Measurements from ENCODE around the gene AFF3.

The AFF3 gene

DNA sequence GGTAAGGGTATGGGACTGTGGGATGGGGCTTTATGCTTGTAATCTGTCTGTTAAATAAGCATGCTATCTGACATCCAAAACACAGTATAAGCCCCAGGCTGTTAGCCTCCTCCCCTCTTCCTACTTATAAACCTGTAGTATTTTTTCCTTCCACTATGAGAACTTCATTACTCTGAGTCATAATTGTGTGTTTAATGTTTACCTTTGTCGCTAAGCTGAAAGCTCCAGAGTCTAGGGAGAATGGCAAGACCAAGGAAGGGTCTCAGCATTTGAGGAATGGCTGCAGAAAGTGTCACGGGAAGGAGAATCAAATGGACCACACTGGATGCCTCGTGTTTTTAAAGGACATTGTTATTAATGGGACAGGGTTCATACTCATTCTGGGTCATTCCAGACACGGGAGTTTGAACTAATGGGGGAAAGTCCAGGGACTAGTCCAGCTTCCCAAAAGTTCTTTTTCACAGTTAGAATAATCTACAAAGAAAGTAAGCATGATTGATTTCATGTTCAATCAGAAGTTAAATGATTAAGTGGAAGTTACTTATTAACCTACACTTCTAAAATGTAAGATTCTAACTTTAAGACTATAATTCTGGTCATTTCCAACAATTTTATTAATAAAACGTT is 292.2 kb downstream of the AFF3 start:
- no peak for DNase-seq

DNA sequence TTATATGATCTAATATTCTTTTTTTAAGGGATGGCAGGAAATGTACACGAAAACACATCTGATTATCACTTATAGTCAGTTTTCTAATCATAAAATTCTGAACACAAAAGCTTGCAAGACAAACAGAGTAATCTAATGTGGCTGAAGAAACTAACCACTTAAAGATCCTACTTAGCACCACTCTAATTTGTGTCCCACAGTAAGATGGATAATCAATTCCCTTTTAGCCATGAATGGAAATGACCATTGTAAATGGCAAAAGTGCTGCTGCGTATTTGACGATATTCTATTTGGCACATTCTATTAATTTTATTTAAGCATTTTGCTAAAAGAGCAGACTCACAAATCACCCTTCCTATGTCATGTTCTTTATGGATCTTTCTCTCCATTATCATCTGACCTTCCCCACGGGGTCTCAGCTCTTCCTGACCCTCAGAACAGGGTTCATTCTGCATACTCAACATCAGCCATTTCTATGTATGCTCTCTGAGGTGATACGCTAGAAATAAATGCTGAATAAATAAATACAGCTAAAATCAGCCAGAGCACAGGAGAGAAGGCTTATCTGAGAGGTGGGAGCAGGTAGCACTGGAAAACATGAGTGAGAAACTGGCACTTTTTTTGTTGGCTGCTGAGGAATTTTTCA is 295.8 kb downstream of the AFF3 start:
- DNase-seq: no peak

DNA sequence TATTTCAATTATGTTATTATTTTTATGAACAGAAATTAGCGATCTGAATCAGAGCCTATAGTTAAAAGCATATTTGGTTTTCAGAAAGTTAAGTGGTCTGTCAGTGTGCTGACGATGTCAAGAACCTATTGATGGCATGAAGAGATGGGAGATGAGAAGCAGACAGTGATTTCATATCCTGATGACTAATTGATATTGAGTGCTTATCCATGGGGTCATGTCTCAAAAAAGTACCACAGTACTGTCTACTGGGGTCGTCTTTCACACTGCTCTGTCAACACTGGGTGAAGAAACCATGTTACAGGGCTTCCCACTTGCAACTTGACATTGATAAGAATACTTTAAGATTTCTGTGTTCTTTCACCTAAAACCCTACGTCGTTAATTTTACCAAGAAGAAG is 297.1 kb downstream of the AFF3 start:
- no peak for DNase-seq

DNA sequence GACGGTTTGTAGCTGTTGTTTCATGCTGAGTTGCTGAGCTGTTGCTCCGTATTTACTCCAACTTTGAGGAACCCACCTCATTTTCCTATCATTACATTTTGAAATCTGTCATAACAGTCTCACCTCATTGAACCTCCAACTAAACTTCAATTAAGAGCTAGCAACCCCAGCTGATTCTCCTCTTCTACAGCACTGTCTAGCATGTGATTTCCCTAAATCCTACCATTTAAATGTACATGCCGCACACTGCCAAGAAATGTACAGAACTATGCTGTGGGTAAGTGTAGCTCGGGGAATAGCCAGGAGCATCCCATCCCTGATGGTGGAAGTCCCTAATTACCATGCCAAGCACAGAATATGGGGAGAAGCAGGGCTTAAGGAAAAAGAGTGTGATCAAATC is 299.9 kb downstream of the AFF3 start:
- DNase-seq: no peak

DNA sequence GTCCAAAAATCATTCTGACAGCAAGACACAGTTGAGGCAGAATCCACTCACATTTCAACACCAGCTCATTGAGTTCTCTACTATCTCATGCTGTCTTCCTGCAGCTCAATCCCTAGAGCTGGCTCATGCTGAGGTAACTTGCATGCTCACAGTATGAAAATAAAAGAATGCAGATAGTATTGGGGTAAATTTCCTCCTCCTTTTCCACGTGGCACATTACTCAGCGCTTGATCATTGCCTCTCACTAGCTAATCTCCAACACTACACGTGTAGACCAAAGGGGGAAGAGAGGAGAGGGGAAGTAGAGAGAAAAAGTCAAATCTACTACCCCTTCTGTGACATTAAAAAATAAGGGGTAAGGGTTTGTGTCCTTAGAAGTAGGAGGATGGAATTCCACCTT is 300.6 kb downstream of the AFF3 start:
- DNase-seq: no peak

DNA sequence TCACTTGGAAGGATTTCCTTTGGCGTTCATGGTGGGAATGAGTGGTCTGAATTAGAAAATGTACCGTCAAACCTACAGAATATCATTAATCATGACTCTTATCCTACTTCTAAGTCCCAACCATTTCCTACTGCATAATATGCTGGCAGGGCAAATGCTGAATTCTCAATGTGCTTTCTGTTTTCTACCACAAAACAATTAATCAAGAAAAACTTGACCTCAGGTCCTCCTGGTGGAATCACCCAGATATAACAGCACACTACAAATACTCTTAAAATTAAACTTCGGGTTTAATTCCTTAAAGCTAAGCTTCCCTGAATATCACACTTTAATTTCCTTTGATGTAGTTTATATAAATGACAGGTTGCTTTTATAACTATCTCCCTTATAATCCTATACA is 301.6 kb downstream of the AFF3 start:
- no peak for DNase-seq

DNA sequence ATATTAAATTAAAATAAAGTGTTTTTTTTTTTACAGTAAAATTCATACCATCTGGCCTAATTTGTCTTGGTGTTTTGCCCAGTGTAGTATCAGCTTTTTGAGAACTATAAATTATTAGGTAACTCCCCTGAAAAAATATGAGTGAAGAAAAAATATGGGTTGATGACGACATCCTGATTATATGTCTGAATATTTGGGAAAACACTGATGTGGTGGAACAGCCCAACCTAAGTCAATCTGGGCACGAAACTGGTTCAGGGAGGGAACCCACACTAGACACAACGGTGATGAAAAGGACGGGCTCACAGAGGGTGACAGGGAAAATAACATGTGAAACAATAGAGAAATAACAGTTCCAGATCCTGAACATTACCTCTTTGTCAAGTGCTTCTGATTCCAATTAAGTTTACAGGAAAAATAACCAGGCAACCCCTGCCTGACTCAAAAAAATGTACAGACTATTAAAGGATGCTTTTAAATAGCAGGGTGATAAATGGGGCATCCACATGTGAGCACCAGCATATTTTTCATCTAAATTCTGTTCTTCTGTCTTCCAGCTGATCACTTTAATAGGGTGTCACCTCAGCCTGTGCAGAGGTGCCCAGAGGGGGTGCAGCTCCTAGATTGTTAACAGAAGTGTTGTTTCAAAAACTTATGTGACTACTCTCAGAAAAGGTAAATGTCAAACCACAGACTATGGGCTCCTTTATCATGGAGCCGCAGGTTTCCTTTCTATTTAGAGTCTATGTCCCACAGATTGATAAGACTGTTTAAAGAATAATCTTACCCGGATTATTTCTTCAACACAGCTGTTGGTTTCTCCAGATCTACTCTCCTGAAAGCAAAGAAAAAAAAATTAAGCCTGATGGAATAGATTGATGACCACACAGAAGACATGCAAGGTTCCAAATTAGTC is 305.4 kb downstream of the AFF3 start:
- no peak for DNase-seq

DNA sequence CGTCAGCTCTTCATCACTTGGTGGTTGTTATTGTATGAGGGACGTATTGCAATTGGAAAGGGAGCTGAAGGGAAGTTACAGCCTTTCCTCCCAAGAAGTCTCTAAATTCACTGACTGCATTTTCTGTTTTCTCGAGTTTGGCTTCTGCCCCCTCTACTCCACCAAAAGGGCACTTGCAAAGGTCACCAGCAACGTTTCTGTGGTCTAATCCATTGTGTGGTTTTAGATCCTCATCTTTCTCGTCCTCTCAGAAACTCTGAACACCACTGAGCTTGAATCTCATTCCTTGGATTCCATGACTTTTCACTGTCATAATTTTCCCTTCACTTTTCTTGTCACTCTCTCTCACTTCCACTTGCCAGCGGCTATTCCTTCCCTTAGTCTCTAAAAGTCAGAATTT is 308.0 kb downstream of the AFF3 start:
- no peak for DNase-seq

DNA sequence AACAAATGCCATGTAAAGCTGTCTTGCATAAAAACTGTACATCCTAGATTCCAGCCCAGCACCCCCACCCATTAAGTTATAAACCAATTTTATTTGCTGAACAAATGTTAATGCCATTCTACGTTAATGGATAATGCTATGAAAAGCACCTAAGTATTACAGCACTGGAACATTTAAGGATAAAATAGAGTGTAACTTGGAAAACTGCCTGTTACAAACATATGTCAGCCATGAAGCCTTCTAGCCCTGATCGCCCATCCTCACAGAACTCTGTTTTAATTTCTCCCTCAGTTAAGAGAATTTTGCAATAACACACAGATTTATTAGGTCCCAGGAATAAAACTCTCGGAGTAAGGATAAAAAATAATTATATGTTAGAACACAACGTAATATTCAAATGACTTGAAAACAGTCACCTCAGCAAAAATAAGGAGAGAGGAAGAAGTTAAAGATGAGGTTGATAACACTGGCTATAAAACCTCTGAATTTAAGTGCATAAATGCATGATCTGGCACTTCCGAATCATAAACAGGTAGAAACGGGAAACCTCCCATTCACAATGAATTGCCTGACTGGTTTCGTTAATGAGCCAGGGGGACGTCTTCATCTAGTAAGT is 308.7 kb downstream of the AFF3 start:
- no peak for DNase-seq

DNA sequence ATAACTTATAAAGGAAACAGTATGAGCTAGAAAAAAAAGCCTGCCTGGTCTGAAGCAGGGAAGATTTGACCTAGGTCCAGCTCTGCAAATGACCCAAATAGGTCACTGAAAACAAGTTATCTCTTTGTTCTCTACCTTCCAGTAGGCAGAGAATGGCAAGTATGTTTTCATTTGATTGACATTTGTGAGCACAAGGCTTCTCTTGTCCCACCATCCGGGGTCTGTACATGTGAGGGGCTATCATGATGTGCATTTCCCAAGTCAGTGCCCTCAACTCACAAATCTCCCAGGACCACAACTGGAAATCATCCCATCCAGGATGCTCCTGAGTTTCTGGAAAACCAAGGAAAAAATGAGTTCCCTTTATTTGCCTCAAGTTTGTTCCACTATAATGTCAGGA is 309.5 kb downstream of the AFF3 start:
- DNase-seq: no peak

DNA sequence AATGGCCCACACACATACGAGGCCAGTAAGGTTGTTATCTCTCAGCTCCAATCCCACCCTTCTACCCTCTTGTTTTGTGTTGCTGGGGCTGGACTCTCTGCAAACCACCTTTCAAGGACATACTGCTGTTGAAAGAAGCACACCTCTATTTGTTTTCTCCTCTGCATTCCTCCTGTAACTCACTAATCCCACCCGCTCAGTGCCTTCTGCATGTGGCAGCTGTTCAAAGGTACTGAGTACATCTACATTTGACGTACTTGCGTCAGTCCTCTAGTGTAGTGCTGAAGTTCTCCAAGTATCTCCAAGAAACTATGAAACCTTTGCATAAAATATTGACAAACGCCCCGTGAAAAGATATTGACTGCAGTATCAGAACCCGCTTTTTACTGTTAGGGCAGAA is 310.6 kb downstream of the AFF3 start:
- DNase-seq: no peak

DNA sequence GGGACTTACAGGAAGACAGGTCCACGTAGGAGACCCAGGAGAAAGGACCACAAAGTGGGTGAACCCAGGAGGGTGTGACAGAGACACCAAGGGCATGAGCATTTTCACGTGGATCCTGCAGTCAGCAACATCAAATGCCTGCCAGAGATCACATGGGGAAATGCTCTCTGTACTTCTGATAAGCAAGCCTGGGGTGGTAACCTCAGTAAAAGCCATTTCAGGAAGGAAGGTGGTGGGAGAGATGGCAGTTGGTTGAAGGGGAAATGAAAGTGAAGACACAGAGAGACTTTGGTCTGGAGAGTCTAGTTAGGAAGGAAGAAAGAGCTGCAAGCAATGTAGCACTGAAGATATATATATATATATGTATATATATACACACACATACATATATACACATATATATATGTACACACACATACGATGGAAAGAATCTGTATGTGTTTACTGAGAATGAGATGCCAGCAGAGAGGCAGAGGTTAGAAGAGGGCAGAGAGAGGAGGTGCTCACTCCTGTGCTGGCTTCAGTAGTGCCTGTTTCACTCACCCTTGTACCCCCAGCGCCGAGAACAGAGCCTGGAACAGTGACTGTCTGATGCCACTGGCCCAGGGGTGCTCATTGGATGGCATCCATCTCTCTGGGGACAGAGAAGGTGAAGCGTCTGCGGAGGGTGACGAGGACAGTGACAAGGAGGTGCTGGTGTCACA is 314.9 kb downstream of the AFF3 start:
- no peak for DNase-seq

DNA sequence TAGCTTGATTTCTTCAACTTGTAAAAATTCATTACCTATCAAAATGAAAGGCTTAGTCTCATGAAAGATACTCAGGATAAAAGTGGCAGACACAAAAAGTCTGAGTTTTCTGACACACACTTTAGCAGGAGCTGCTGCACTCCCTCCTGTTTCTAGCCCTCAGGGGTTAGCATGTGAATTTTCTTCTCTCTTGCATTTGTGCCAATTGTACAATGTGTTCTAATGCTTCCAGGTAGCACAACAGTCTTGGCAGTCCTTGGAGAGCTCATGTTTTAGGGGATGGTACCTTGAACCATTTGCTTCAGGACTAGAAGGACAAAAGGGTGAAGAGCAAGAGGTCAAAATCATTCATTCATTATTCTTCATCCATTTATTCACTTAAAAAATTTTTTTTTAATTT is 316.8 kb downstream of the AFF3 start:
- no peak for DNase-seq

DNA sequence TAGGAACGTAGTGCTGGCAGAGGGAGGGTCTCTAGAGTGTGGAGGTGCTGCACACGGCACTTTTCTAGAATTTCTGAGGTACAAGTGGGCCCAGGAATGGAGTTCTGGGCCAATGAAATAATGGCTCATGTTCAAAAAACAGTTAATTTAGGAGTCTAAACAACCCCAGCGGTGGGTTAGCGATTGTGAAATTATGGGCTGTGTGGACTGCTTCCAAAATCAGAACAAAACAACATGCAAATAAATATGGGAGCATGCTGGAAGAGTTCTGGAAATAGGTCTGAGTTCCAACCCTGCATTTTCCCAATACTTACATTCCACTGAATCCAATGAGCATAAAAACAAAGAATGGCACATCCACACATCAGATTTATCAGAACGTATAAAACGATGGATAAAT is 317.6 kb downstream of the AFF3 start:
- no peak for DNase-seq

DNA sequence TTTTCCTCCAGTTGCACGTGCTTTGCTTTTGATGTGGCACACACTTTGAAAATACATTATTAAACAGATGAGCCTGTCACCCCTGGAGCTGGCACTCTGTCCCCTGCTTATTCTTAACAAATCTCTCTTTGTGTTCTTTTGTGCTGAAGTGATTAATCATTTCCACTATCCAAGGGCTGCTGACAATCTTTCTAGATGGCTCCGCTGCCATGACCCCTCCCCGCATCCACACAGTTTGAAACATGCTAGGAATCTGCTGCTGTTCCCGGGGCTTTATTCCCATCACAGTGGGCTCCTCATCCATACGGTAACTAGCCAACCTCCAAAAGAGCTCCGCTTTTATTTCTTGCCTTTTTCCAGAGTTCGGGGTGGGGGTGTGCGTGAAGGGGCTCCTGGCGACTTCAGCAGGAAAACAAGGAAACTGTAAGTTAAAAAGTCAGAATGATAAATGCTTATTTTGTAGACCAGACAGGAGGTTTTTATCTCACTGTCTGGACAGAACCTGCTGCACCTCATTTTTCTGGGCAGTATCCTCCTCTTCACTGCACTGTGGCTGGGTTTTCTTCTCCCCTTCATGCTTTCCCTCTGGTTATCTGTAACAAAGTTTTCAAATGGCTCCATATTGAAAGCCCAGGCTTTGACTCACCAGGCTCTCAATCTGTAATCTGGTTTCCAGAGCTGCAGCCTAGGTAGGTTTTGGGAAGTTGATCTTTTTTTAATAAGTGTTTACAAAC is 319.7 kb downstream of the AFF3 start:
- DNase-seq: peak; percentile 71

DNA sequence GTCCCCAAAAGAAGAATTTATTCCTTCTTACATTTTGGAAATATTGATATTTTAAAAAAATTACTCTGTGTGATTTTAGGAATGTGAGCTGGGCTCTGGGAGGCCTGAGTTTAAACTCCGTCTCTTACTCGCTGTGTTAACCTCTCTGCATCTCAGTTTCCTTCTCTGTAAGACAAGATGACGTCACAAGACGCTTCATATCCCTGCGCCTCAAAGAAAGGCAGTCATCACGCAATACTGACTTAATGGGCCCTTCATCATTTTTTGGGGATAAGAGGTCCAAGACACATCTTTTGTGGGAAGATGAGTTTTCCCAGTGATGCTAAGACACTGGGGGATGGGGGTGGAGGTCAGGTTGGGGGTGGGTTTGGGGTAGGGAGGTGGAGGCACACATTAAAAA is 320.4 kb downstream of the AFF3 start:
- DNase-seq: no peak

DNA sequence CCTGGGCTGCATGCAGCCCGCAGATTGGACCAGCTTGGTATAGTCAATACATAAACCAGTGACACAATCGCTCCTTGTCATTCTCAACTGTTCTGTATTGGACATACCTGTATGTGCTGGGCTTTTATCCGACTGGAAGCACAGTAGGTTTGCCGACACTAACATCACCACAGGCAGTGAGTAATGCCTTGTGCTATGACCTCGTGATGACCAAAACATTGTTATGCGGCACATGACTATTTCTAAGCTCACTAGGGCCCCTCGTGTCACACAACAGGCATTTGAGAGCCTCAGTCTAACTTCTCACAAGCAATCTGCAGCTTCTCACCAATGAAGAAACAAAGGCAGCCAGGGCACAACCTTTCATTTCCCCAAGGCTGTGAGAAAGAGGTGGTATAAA is 320.8 kb downstream of the AFF3 start:
- no peak for DNase-seq

DNA sequence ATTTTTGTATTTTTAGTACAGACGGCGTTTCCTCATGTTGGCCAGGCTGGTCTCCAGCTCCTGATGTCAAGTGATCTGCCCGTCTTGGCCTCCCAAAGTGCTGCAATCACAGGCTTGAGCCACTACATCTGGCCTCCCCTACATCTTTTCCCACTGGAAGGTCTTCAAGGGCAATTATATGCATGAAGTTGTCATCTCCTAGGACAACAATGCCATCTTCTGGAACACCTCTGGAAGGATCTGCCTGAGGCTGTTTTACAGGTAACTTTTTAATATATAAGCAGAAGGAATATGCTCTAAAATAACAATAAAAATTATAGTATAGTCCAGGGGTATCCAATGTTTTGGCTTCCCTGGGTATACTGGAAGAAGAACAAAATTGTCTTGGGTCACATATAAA is 321.4 kb downstream of the AFF3 start:
- DNase-seq: no peak

DNA sequence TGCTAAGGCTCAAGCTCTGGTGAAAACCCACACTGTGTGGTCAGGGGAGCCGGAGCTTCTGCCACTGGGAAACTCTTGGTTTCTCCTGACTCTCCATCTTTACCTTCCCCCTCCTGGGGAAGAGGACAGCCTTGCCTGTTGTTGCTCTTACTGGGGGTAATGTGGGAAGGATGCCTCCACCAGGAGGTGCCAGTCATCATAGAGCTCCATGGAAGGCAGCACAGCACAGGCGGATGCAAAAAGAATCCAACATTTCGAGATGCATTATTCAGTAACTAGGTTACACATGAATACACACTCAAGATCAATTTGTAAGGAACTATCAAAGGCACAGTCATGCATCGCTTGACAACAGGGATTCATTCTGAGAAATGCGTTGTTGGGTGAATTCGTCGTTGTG is 322.6 kb downstream of the AFF3 start:
- DNase-seq: peak; percentile 68

DNA sequence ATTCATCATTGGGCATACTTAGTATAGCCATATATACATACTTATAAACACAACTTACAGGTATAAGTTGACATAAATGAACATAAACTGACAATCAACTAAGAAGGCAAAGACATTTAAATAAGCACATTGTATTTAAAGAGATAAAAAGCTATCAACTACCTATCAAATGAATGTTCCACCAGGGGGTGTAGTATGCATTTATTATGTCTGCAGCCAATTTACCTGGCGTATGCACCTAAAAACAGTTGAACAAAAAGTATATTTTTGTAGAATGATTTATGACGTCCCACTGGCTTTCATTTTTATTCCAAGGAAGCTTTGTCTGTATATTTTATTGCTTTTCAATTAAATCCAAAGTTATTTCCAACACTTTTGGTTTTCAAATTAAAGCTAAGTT is 323.5 kb downstream of the AFF3 start:
- DNase-seq: no peak

DNA sequence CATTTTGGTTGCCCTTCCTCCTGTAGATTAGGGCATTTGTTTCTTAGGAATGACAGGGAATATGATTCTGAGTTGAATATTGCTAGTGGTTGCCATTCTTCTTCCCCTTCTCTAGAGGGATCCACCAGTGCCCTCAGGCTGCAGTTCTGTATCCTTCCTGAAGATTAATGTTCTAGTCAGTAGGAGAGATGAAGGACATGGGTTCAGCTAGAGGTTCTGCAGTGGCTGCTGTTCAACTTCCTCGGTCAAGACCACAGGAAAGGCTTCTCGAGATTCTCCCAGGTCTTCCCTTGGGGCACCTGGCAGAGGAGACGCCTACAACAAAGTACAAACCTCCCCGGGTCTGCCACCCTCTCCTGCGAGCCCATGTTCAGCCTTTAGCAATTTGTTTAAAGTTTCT is 325.5 kb downstream of the AFF3 start:
- DNase-seq: no peak

DNA sequence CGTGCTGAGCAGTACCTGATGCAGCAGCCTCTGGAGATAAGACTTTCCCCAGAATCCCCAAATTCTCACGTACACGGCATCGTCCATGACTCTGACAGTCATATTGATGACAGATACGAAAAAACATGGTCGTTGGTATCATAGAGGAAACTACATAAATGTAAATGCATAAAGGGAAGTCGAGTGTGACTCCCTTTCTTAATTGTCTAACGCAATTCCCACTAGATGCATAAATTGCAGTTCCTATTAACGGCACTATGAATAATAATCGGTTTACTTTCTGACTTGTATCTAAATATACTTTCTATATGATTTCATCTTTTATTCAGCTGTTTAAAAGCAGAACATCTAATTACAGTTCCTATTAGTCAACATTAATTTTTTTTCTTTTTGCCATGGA is 330.0 kb downstream of the AFF3 start:
- DNase-seq: no peak
